ENCODE measurements around the gene SPINT3.
A peak's percentile ranks its signal among the peaks of the same experiment; 100 is the strongest.

- TF ChIP-seq CTCF (IDR thresholded peaks at IDR 0.05; ENCODE audit: low read depth, low read length, poor library complexity, severe bottlenecking) (no peak), EZH2phosphoT487 (IDR thresholded peaks at IDR 0.05; ENCODE audit: borderline replicate concordance, low read length) (peak; percentile 78; the same call in 1 of the 2 replicates)
These were observed 44.5 kb downstream of the SPINT3 start for GRCh38 chr20:45470937-45471336.

Data from DOHH2 (cell line).